Activated T-cell treated with anti-CD3 and anti-CD28 coated beads, Interleukin-2, amount 50 U/mL, for 48 hours (primary cell): ENCODE results near the gene GARNL3.
A peak's percentile ranks its signal among the peaks of the same experiment; 100 is the strongest.

Source experiments
- DNase-seq, 2 experiments: peaks; one replicate each; pipeline ENCODE4 v3.0.0-alpha.2; 2020

GARNL3 gene, protein sequence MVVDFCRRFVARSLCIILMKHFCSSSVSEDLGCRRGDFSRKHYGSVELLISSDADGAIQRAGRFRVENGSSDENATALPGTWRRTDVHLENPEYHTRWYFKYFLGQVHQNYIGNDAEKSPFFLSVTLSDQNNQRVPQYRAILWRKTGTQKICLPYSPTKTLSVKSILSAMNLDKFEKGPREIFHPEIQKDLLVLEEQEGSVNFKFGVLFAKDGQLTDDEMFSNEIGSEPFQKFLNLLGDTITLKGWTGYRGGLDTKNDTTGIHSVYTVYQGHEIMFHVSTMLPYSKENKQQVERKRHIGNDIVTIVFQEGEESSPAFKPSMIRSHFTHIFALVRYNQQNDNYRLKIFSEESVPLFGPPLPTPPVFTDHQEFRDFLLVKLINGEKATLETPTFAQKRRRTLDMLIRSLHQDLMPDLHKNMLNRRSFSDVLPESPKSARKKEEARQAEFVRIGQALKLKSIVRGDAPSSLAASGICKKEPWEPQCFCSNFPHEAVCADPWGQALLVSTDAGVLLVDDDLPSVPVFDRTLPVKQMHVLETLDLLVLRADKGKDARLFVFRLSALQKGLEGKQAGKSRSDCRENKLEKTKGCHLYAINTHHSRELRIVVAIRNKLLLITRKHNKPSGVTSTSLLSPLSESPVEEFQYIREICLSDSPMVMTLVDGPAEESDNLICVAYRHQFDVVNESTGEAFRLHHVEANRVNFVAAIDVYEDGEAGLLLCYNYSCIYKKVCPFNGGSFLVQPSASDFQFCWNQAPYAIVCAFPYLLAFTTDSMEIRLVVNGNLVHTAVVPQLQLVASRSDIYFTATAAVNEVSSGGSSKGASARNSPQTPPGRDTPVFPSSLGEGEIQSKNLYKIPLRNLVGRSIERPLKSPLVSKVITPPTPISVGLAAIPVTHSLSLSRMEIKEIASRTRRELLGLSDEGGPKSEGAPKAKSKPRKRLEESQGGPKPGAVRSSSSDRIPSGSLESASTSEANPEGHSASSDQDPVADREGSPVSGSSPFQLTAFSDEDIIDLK

DNA sequence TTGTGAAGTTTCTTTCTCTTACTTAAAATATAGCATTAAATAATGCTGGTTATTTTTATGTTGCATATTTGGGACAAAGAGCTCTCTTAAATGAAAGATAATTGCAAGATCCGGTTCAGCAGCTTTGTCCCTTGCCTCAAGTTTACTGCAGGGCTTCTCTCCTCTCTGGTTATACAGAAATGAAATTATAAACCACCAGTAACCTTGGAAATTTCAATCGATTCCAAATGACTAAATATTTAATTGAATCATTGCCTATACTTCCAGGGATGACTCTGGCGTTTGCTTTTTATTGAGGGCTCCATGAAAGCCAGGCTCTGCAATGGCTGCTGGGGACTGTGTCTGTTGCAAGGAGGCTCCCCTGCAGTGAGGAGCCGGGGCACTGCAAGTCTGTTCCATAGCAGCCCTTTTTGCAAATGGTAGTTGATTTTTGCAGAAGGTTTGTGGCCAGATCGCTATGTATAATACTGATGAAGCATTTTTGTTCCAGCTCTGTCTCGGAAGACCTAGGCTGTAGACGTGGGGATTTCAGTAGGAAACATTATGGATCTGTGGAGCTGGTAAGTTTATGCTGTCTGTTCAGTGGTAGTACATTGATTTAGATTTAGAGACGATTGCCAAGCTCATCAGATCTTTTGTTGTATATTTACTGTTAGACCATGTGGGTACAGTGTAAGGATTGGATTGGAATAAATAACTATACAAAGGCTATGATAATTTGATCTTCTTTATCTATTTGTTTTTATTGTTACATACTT lies at the start of gene GARNL3:
TSS of gene GARNL3 (plus strand) at position 313 of the 758 bp plus-strand sequence. CDS start at position 417, 104 bp downstream.
- no peak for DNase-seq

DNA sequence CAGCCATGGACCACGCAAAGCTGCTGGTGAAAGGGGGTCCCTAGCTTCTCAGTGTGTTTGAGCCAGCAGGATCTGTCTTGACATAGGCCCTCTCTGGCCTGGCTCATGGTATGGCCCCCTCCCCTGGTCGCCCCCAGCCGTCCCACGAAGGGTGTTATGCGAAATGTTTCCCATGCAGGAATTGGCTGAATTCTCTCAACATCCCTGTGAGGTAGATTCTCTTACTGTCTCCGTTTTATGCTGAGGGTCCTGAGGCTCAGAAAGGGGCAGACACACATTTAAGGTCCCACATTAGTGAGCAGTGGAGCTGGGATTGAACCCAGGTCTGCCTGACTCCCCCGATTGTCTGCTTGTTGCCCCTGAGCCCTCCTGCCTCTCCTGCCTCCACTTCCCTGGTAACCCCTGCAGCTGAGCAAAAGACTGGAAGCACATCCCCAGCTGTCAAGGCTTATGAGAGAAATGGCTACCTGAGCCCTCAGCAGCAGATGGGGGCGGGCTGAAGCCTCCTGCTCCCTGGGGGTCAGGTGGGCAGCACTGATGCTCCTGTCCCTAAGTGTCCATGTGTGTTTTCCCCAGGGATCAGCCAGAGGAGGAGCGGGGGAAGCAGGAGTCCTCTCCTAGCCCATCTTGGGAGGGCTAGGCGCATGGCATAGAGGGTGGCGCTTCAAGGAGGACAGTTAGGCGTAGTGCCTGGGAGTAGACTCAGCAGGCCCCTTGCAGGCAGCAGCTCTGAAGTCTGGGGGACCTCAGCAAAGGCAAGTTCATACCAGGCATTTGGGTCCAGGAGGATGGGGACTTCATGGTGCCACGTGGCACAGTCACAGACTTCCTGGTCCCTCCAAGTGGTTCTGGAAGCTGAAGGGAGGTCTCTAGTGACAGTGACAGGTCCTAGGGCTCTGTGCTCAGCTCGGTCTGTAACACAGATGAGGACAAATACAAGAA lies 49.0 kb upstream of the GARNL3 start:
- no peak for DNase-seq

DNA sequence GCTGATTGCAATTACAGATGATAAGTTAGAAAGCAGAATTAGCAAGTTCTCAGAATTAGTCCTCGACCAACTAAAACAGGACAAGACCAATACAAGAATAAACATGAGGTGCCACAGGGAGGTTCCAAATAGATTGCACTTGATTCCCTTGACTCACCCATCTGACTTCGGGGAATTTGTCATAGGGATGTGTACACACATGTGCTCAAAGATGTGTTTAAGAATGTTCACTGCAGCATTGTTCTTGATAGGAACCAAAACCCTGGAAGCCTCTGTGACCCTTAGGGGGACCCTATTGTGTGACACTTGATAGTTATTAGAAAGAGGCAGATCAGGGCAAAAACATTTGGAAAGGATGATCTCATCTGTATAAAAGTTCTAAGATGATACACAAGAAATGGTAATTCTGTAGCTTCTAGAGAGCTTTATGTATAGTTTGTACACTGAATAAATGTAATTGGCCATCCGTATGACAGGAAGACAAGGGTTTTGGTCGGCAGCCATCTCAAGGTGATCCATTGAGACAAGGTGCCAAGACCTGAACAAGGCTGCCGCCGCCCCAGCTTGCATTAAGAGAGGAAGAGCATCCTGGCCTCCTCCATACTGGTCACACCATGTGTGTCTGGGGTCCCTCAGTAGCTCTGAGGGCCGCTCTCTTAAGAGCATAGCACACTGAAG lies 48.2 kb upstream of the GARNL3 start:
- no peak for DNase-seq

DNA sequence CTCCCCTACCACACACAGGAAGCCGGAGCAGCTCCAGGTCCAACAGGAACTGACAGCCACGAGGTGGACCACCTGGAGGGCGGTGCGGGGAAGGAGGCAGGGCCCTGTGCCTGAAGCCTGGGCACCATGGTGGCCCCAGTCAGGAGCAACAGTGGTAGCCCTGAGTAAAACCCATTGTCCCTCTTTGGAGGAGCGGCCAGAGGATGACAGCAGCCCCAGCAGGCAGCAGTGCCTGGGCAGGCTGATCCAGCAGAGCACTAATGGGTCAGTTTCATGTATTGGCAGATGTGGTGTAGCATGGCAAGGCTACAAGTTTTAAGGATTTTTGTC lies 47.7 kb upstream of the GARNL3 start:
- DNase-seq, result no peak

DNA sequence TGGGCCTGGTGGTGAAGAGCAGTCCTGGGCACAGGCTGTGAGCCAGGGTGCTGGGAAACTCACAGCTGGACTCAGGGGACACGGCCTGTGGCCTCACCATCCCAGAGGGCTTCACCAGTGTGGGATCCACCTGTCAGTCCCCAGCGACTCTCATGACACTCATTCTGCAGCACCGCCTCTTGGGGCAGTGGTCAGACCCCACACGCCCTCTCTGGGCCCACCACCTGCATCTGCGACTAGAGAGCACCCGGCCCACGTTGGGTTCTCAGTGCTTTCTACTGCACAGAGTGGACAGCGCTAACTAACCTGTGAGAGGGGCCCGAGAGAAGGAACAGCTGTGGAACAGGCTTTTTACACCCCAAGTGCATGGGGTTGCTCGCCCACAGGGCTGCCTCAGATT lies 45.8 kb upstream of the GARNL3 start:
- DNase-seq, result no peak

DNA sequence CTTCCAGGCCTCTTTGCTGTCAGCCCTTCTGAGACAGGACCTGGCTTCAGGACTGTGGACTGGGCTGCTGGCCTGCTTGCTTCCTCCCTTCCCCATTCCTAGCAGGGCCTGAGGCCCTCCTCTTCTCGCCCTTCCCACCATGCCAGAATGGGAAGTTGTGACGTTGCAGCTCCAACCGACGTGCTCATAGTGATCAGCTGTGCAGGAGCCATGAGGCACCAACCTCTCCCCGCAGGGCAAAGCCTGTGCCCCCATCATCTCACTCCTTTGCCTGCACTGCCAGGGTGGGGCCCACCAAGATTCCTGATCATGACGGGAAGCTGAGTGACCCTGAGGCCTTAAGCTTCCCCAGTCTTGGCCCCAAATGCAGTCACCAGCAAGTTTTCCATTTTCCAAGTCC lies 45.1 kb upstream of the GARNL3 start:
- DNase-seq, result no peak

DNA sequence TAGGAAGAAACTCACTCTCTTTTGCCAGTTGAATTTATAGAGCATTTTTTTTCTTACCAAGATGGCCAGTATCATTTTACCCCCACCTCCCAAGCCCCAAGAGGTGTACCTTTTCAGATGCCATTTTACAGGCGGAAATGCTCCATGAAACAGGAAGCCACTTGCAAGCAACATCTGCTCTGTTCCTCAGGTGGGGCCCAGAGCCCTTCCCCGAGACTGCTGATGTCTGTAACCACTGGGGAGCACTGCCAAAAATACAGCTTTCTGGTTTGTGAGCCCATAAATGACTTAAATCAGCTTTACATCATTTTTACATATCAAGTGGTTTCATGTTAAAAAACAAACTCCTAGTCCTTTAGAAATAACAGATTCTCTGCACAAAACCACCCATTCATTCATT lies 42.9 kb upstream of the GARNL3 start:
- no peak for DNase-seq

DNA sequence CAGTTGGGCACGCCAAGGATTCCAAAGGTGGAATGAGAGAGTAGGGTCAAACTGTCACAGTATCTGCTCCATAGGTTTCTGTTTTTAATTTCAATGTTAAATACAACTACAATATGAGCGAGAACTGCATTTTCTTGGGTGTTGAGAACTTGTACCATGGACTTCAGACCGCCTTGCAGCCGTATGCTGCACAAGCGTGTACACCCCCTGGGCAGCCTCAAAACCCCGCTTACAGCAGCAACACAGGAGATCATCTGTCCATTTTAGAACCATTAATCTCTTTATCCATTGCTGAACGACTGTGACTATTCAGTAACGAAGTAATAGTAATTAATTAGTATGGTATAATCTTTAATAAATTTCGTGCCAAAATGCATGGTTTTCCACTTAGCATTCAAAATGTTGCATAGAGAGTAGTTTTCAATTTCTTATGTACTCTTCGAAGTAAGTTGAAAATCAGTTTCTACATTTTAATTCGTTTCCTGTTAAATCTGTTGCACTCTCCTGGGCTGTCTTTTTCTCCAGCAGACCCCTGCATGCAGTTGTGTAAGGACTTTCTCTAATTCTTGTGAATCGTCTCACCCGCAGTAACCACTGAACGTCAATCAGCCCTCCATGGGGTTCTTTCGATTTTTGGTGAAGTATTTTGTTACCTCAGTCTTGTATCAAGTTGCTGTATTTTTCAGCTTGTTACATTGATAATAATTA lies 42.0 kb upstream of the GARNL3 start:
- DNase-seq, result no peak

DNA sequence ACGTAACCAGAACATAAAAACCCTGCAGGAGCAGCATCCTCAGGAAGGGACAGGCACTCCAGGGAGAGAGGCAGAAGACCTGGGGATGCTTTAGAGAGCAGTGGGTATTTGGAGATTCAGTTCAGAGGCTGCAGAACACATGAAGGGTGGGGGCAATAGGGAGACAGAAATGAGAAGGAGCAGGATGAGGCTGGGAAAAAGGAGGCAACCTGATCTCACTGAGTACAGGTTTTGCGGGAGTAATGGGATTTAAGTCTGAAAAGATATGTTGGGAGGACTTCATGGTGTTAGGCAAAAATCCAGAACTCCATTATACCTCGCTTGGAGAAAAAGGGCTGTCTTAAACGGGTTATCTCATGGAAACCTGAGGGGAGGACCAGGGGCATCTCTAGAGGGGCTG lies 41.3 kb upstream of the GARNL3 start:
- no peak for DNase-seq

DNA sequence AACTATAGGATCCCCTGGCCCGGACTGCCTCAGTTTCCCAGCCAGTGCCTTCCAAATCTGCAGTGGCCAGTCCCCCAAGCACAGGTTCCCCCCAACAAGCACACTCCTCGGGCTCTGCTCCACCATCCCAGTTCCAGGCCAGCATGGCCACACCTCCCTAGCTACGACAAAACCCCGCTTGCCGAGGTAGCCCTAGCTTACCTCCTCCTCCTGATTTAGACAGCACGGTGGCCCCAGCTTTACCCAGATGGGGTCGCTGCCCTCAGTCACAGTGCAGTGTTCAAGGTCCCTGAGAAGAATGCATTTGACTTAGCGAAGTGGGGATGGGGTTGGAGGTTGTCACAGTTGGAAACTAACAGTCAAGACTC lies 40.8 kb upstream of the GARNL3 start:
- no peak for DNase-seq

DNA sequence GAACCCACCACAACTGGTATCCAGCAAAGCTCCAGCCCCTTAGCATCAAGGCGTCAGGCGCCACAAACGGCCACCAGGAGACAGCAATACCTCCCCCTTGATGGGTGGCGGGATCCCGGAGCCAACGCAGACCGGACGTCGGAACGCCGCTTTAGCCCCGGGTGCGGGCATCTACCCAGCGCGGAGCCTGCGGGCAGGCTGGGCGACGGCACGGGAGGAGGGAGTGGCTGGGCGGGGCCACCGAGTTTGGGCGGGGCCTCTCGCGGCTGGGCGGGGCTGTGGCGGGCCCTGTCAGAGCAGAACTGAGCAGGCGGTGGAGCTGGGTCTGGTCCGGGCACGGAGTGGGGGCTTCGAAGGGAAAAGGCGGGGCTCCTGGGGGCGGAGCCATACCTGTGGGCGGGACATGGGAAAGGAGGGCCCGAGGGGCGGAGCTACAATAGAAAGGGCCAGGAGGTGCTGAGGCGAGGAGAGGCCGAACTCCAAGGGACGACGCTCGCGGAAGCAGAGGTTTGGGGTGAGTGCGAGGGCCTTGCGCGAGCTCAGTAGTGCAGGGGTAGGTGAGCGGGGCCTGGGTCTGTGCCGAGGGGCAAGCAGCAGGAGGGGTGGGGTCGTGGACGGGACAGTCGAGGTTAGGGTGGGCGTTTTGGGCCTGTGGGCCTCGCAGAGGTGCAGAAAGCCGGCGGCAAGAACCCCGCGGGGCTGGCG lies 40.2 kb upstream of the GARNL3 start:
- peak; percentile 91 to 93 for DNase-seq

DNA sequence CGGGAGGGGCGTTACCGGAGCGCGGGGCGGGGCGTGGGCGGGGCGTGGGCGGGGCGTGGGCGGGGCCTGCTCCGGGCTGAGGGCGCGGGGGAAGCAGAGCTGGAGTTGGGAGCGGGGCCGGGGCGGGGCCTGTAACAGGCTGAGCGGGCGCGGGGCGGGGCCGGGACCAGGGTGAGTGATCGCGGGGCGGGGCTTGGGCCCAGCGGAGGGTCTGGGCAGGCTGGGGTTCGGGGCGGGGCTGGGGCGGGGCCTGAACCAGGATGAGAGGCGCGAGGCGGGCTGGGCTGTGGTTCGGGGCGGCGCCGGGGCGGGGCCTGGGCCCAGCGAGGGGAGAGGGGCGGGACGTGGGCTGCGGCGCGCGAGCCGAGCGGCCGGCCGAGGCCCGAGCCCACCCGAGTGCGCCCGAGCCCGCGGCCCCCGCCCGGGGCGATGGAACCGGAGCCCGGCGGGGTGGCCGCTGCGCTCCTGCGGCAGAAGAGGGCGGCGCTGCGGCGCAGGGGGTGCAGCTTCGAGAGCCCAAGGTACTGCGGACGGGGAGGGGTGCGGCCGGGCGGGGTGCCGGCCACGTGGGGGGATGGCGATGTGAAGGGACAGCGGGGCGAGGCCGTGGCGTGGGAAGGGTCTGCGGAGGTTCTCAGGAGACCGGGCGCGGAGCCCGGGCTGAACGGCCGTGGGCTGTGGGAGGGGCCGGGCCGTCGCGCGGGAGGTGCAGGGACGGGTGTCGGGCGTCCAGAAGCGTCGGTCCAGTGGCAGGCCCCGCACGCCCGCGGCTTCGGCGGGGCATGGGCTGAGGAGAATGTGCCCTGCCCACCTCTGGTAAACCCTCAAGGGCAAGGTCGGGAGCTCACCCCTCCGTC lies 39.5 kb upstream of the GARNL3 start:
- peak; percentile 94 to 95 for DNase-seq

DNA sequence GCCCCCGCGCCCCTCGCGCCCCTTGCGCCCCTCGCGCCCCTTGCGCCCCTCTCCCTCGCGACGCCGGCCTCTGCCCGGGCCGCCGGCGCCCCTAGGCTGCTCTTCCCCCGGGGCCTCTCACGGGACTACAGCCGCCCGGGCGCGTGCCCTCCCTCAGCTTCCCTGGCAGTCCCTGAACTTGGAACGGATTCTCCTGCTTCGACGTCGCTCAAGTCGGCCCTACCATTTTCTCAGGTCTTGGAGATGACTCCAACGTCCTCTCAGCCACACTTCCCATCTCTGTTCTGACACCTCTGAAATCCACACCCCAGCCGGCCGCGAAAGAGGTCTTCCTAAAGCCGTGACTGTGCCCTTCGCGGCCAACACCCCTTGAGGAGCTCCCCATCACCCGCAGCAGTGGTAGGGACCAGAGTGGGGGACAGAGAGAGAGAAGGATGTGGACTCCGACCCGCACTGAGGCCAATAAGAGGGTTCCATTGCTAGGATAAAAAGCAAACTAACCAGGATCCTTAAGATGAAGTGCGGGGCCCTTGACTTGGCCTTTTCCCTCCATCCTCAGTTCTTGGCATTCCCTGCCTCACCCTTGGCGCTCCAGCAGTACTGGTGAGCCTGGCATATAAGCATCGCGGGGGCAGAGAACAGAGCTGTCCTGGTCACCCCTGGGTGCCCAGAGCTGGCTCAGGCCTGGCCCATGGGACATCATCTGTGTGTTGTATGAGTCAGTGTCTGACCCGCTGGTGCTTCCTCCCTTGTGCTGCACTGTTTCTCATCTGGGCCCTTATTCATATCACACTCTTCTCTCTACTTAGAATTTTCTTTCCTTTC lies 38.6 kb upstream of the GARNL3 start:
- peak in 1 of 2 experiments; percentile 25 for DNase-seq

DNA sequence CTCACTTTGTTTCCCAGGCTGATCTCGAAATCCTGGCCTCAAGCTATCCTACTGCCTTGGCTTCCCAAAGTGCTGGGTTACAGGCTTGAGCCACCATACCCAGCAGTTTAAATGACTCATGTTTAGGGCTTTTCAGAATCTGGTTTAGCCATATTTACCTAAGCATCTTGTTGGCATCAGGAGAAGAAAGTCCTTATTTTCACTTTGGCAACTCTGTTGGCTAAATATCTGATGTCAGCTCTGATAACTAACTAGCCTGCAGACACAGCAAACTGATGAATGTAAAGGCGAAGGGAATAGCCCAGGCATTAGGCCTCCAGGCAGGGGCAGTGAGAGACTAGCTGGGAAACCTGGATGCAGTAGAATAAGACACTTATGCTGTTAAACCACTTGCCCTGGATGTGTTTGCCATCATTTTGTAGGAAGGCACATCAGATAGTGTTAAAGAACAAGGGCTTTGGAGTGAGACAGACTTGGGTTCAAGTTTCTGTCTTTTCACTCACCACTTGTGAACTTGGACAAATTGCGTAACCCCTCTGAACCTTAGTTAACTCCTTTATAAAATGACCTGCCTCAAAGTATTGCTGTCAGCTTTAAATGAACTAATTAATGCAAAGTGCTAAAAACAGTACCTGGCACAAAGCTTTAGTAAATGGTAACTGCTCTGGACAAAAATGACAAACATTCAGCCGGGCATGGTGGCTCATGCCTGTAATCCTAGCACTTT lies 34.7 kb upstream of the GARNL3 start:
- DNase-seq, result no peak

DNA sequence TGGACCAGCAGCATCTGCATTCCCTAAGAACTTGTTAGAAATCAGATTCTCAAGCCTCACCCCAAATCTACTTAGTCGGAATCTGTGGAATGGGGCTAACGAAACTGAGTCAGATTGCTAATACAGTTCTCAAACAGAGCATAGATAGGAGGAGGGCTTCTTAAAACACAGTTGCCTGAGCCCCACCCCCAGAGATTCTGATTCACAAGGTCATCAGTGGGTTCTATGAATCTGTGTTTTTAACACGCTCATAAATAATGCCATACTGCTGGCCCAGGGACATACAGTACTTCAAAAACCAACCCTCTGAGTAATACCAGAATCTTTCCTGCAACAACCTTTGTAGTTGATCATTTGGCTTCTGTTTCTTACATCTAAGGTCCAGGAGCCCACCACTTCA lies 32.9 kb upstream of the GARNL3 start:
- DNase-seq, result no peak

DNA sequence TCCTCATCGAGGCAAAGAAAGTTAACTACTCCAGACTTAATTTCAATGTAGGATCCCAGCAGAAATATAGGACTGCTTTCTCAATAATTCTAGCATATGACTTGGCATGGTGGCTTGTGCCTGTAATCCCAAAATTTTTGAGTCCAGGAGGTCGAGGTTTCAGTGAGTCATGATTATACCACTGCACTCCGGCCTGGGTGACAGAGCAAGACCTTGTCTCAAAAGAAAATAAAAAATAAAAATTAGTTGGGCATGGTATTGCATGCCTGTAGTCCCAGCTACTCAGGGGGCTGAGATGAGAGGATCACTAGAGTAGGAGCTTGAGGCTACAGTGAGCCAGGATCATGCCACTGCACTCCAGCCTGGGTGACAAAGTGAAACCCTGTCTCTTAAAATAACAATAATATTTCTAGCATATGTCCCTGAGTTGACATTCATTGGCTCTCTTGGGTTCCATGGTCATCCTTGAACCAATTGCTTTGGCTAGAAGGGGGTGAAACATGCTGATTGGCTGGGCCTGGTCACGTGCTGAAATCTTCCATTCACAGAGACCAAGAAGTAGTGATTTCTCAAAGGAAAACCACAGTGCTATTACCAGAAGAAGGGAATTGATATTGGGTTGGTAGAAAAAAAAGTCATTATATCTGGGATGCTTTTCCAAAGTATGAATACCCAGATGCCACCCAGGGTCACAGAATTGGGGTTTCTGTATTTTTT lies 31.6 kb upstream of the GARNL3 start:
- no peak for DNase-seq

DNA sequence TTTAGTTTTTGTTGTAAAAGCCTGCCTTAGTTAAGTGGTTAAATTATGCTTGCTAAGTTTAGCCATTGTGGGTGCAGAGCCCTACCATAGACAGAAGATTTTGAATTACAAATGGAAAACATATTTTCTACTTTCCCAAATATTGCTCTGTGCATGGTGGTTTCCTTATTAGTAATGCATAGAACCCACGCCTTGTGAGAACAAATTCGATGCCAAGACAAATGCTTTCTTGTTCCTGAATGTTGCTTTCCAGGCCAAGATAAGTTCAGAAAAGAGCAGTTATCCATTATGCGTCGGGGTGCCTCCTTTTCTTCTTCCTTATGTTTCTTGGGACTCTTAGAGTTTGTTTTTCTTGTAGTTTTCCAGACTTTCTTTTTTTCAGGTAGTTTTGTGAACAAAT lies 31.0 kb upstream of the GARNL3 start:
- no peak for DNase-seq
